OCI-M2 (cell line): Measurements from ENCODE around the gene MAGI2.
"Not testable (repeated sequence)": the region's sequence is repeated elsewhere in the genome, so short reads cannot be mapped to it uniquely, and the experiment has no call there.

Experiments used
- DNase-seq: peaks from one replicate; lab custom pipeline; 2025; ENCODE audit not compliant: unreplicated experiment; lab: John Stamatoyannopoulos, UW

MAGI2 gene

DNA sequence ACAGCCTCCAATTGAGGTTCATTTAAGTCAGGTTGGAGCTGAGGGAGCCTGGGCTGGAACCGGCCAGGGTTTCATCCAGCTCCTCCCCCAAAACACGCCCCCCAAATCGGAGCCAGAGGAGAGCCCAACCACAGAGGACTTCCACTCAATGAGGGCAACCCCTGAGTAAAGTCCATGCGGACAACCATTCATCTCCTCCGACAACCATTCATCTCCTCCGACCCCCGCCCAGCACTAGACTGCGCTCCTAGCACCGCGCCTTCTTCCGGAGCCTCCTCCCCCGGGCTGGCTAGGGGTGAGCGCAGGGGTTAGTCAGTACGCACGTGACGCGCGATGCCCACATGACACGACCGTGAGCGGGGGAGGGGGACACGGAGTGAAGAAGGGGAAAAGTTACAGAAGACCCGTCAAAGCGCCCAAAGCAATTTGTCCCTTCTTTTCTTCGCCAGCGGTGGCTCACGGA lies 1.4 kb downstream of the MAGI2 start:
- DNase-seq: no peak

DNA sequence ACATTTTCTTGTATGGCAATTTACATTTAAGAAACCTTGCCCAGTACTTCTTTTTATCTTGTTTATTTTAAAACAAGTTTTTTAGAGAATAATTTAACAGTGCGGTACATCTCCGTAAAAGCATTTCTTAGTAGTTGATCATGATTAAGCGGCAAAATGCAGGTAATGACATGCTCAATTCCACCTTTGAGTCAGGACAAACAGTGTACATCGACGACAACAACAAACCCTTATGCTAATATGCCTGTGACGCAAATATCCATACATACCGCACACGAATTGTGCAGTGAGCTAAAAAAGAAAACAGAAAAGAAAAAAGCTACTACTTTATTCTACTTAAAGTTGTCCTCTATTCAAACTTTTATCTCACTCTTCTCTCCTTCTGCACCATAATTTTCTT lies 1.9 kb downstream of the MAGI2 start:
- DNase-seq: no peak

DNA sequence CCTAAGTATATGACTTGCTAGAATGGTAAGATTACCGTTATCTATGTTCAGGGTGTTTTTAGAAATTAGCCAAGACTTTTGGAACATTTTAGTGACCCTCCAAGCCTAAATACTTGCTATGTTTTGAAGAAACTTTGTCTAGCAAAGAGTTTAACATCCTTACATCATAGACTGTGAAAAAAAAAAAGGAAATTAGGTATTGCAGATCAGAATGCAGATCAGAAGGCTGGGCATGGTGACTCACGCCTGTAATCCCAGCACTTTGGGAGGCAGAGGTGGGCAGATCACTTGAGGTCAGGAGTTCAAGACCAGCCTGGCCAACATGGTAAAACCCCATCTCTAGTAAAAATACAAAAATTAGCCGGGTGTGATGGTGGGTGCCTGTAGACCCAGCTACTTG lies 10.7 kb downstream of the MAGI2 start:
- DNase-seq: not testable (repeated sequence)

DNA sequence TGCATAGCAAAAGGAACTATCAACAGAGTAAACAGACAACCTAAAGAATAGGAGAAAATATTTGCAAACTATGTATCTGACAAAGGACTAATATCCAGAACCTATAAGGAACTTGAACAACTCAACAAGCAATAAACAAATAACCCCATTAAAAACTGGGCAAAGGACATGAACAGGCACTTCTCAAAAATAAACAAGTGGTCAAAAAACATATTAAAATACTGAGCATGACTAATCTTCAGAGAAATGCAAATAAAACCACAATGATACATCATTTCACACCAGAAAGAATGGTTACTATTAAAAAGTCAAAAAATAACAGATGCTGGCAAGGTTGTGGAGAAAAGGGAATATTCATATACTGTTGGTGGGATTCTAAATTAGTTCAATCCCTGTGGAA lies 17.1 kb downstream of the MAGI2 start:
- no peak for DNase-seq

DNA sequence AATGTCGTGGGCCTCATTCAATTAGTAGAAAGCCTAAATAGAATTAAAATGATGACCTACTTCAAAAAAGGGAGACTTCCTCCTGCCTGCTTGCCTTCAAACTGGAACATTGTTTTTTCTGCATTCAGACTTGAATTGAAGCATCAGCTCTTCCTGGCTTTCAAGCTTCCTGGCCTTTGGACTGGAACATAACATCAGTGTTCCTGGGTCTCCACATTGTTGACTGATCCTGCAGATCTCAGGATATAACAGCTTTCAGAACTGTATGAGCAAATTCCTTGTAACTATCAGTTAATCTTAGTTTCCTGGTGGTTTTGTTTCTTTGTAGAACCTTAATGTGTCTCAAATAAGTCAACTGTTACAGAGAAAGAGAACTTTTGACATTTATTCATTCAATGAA lies 18.6 kb downstream of the MAGI2 start:
- no peak for DNase-seq

DNA sequence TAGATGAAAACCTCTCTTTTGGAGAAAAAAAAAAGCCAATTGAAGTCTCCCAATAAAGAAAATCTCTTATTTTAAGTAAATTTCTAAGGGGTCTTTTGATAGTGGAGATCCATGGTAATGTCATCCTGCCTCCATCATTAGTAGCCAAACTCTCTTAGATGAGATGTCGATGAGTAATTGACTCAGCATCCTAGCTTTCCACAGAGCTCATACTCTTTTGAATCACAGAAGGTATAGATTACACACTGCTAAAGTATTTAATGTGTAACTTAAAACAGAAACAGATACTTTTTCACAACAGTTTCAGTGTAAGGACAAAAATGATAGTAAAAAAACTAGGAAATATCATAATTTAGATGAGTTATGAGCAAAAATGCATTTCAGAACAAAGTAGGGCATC lies 19.4 kb downstream of the MAGI2 start:
- no peak for DNase-seq

DNA sequence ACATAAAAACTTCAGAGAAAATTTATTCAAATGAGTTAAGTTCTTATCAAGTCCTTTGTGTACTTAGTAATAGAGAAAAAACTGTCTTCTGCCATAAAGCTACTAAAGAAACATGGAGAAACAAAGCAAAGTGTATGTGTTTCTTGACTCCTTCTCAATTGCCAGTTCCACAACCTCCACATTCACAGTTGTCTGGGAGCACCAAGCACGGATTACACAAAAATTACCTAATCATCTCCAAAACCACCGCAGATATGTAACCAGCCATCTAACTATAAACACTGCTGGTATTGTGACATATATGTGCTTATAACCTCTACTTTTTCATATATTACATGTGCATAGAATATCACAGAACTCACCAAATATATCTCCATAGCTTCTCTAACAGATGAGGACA lies 23.1 kb downstream of the MAGI2 start:
- no peak for DNase-seq

DNA sequence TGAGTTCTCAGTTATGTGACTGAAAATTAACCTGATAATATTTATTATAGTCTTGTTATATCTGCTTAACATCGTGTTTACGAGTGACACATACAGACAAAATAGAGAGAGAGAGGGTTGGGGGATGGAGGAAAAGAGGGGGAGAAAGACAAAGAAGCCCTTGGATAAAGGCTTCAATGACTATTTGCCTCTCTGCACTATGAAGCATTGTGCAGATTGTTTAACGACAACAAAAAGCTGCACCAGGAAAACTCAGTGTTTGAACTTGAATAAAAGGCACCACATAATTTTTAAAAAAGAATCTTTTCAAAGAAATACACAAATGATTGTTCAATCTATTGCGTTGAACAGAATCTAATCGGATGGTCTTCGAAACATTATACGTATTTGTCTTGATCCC lies 27.8 kb downstream of the MAGI2 start:
- no peak for DNase-seq

DNA sequence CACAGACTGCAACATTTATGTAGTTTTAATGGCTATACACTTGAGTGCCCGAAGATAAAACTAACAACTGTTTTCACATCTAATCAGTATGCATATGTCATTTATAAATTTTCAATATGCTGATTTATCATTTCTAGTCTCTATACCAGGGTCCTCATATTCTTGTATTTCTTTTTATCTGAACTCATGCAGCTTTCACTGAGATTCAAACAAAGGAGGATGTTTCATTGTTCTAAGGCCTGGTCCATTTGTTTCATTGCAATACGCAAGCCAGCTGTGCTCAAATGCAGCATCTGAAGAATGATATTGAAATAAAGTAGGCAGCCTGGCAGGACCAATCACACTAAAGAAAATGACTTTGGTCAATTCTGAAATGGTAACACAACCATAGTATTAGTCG lies 31.7 kb downstream of the MAGI2 start:
- no peak for DNase-seq

DNA sequence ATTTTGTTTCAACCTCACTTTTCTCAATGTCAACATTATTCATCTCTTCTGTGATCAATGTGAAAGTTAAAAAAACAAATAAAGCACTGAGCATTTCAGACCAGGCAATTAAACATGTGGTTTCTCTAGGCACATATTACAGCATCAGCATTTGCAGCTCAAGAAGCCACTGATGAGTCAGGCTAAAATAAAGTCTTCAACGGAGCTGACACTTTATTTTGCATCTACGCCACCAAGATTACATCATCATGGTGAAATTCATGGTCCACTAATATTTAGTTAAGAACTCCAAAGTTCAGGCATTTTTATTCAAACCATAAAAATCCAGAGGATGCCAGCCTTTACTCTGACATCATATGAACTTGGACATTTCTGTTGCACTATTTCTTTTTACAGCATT lies 33.0 kb downstream of the MAGI2 start:
- DNase-seq: no peak

DNA sequence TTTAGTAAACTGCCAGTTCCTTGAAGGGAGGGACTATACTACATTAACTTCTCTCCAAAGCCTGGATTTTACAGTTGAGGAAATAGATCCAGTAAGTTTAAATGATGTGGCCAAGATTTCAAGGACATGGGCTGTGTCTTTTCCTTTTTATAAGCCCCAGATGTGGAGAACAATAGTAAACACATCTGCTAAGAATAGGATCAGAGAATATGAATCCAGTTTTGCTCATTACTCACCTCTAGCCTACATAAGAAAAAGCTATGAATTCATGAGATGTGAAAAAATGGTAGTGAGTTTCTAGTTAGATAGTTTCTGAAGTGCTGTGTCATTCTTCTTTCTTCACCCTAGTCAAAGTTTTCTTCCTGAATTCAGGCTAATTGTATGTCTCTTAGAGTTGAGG lies 38.6 kb downstream of the MAGI2 start:
- no peak for DNase-seq

DNA sequence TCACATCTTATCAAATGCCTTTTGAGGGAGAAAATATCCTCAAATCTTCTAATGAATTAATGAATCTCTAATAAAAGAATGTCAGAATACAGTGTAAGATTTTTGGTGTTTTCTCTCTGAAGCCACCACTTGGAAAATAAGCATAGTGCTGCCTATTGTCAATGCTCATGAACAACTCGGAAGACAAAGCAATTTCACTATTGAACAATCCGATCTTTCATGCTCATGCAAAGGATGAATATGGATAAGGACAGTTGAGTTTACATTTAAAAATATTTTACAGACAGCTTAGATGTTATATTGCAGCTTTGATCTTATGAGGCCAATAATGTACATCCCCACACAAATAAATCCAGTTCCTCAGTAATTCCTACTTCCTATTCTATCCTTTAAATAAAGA lies 40.6 kb downstream of the MAGI2 start:
- DNase-seq: no peak

DNA sequence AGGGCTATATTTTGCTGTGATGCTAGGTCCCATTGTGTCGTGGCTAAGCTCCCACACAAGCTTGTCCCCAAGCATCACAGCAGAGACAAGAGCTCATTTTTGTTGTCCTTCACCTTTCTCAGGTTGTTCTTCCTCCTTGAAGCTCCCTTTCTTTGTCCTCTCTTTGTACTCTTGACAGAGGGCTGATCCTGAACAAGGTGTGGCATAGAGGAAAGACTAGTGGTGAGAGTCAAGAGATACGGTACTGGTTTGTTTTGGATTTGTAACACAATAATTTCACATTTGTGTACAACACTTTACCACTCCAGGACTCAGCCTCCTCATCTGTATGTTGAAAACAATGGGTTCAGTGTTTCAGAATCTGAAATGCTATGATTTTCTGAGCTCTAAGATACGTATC lies 41.0 kb downstream of the MAGI2 start:
- DNase-seq: no peak

DNA sequence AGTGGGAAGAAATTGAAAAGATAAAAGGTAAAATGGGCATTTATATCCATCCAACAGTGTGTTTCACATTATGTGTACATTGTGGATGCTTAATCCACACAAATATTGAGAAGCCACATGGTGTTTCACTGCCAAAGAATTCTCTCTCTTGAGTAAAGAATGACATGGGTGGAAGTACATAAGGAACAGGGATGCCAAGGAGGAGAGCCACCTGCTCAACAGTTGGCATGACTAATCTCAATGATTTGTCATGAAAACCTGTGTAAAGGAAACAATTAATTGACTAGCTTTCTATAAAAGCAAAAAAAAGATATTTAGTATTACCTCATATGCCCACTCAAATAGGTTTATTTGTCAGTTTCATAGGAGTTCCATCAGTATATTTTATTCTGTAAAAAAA lies 43.1 kb downstream of the MAGI2 start:
- DNase-seq: no peak

DNA sequence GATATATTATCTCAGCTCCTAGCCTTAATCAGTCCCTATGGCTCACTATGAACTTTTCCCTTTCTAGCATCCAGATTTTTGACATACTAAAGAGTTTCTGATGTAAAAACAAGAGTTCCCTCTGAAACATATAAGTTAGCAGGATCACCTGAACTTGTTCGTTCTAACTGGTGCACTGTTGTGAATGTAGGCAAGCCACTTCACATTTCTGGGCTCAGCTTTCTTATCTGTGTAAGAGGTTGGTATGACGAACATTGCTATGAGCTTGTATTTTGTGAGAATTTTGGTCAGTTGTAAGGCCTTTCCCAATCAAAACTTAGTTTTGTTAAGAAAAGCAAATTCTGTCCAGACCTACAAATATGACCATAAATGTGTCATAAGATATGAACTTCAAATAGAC lies 46.1 kb downstream of the MAGI2 start:
- DNase-seq: no peak

DNA sequence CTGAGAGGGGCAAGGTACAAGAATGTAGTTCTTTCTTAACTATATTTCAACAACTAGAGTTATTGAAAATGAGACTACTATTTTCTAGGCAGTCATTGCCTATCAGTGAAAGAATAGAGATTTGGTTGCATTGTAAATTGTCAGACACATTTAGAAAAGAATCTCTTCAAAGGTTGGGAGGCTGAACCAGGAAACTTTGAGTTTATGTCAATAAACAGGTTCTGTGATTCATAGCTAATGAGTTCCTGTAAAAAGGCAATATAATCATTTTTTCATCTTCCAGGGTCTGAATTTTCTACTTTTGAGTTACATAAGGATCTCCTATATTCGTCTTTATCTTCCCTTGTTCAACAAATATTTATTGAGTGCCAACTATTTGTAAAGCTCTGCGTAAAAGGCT lies 47.1 kb downstream of the MAGI2 start:
- DNase-seq: no peak

DNA sequence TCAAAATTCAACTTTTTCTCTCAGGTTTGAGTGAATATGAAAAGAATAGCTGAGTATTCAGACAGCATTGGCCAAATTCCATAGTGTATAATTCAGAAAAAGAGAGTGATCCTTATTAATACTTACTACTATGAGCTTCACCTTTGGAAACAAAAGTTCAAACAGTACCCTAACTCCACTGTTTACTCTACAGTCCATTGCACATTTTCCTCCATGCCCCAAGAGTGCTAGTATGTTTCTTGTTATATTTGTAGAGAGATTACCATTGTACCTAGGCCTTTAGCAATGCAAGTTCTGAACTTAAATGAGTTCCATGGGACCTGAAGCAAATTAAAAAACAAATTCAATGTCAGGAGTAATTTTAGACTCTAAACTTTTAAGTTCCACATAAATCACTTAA lies 48.1 kb downstream of the MAGI2 start:
- no peak for DNase-seq

DNA sequence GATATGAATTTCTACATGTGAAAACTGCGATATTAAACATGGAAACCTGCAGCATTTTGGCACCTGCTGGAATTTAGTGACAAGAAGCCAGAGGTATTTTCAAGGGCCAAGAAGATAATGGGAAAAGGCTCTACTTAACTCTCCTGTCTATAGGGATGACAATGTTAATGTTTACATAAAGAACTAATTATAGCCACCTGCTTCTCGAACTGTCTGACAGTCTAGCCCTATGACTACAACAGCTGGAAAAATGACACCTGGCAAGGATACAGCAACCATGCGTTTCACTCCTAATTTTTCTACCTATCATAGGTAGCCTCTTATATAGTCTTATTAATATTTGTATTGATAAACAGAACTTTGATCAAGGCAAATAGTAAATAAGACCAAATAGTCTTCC lies 49.6 kb downstream of the MAGI2 start:
- no peak for DNase-seq

DNA sequence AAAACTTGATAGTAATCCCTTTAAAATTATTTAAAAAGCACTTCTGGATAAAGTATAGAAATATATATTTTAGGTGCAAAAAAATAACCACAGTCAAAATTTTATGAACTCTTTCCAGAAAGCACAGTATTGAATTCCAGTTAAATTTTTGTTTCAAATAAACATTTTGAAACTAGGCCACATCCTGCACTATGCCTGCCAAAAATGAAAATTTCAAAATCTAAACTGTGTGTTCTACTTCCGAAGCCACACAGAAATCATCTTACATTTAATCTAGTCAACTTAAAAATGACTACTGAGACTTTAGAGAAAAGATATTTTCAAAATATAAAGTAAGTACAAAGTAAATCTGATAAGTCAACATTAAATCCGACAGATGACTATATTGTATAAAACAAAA lies 50.0 kb downstream of the MAGI2 start:
- DNase-seq: no peak

DNA sequence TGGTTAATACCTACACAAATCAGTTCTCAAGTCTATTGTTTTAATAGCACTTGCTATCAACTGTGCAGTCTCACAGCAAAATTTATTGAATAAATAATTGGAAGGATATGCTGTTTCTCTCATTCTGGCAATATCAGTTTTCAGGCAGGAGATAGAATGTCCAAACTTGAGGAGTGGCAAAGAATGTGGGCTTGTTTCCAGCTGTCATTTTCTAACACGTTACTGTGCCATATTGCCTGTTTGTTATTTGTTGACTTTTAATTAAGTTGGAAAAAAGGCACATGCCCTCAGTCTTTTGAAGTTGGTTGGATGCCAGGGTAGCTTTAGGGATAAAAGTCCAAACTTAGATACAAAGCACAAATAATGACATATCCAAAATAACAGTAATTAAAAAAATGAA lies 52.2 kb downstream of the MAGI2 start:
- no peak for DNase-seq

DNA sequence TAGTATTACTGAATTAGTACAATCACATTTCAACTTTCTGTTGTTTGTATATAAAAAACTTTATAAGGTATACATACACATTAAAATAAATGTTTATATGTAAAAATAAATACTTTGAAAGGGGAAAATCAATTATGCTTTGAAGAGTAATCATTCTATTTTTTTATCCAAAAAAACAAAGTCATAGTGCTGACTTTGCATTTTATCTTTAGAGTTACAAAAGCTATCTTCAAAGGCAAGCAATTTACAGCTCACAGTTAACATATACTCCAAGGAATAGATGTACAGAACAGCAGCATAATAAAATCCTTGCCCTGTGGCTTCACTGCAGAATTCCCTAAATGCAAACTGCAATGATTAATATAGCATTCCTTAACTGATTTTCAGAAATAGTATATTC lies 53.2 kb downstream of the MAGI2 start:
- DNase-seq: no peak

DNA sequence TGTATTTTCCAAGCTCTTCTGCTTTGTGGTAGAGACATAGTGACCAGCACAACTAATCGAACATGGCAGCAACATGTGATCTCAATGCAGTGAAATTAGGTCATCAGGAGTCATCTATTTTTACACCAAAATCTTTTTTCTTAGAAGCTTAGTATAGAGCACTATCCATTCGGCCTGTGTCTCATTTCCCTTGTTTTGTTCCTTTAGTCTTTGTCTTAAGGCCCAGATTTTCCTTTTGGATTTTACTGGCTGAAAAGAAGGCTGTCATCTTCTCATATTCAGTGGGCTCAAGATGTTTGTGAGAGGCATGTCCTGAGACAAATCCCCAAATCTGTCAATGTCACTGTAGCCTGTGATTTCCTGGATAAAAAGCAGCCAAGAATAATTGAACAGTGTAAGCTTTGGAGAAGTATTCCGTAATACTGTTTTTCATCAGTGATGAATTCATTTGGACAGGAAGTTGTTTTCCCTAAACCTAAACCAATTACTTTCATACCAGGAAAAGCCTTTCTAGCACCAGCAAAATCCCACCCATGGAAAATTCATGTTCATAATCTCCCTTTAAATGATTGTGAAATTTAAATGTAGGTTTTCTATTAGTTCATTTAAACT lies 55.2 kb downstream of the MAGI2 start:
- DNase-seq: no peak

DNA sequence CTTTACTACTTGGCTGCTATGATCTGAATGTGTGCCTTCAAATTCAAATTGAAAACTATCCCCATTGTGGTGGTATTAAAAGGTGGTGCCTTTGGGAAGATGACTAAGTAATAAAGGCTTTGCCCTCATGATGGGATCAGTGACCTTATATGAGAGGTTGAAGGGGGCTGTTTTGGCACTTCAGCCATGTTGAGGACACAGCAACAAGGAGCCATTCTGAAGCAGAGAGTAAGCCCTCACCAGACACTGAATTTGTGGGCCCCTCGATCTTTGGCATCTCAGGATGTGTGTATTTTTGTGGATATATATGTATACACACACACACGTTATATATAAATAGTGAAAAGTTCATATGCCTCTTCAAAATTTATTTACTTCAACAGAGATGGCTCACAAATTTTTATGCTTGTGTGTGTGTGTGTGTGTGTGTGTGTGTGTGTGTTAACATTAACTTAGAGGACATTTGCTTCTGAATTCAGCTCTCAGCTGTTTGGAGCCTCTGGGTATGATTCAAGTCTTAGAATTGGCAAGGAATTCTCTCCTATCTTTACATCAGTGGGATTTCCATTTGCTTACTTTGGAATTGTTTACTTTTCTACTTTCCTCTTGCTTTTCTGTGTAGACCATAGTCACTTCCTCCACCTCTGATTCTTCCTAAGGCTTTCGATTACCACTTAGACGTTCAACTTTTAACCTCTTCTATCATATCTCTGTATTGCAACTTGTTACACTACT lies 66.6 kb downstream of the MAGI2 start:
- DNase-seq: no peak
